PC-9 (cell line): ENCODE data around the gene GP1BB. TPM values are rescaled to one million over a fixed set of nuclear protein-coding genes. Genes with fewer than 3 reads are reported as not detected.

Experiments
- BruUV-seq: library from RNA; stranded (reverse); fragments of 400-500 nt; replicated peaks from 2 replicates; lab custom pipeline; 2021; lab: Mats Ljungman, UMichigan
- CTCF ChIA-PET: fragments of 300-600 bp; sonication (Branson Sonifier 250); formaldehyde crosslinking; loops from one replicate; lab custom pipeline; 2022; ENCODE audit warnings: antibody characterized with exemption; lab: Charles Lee
- POLR2A ChIA-PET: fragments of 300-600 bp; sonication (Branson Sonifier 250); formaldehyde crosslinking; loops from one replicate; lab custom pipeline; 2022; ENCODE audit warnings: antibody characterized with exemption; ENCODE audit not compliant: unreplicated experiment; lab: Charles Lee
- DNase-seq, 2 experiments: peaks; one replicate each; pipeline versions ENCODE4 v3.0.0 to v3.0.0-alpha.2; 2015 to 2022; ENCODE audit warnings: mixed read lengths in 1 of 2
- H2AFZ ChIP-seq: fragments of 200-600 bp; sonication (generic); 2 replicates; pipeline ENCODE4 v1.8.1; 2017; ENCODE audit warnings: antibody characterized with exemption
- H3F3A ChIP-seq: fragments of 200-600 bp; sonication (generic); 2 replicates; pipeline ENCODE4 v1.8.1; 2017; ENCODE audit warnings: antibody characterized with exemption, mild to moderate bottlenecking, low read depth; ENCODE audit not compliant: insufficient read depth
- H3K27ac ChIP-seq: fragments of 200-600 bp; sonication (generic); 2 replicates; pipeline ENCODE4 v1.6.1; 2016; ENCODE audit warnings: mixed run types
- H3K27me3 ChIP-seq: fragments of 200-600 bp; sonication (generic); 2 replicates; pipeline ENCODE4 v1.6.1; 2016; ENCODE audit warnings: low read depth, mixed run types; ENCODE audit not compliant: insufficient read depth
- H3K36me3 ChIP-seq: fragments of 200-600 bp; sonication (generic); 2 replicates; pipeline ENCODE4 v1.6.1; 2016; ENCODE audit warnings: low read depth, mixed run types
- H3K4me1 ChIP-seq: fragments of 200-600 bp; sonication (generic); replicated peaks from 2 replicates; pipeline ENCODE4 v1.6.1; 2016; ENCODE audit warnings: mixed run types; ENCODE audit not compliant: insufficient read depth
- H3K4me2 ChIP-seq: fragments of 200-600 bp; sonication (generic); 2 replicates; pipeline ENCODE4 v1.6.1; 2017; ENCODE audit warnings: mixed run types
- H3K4me3 ChIP-seq: fragments of 200-600 bp; sonication (generic); 2 replicates; pipeline ENCODE4 v1.6.1; 2016; ENCODE audit warnings: mixed run types
- H3K79me2 ChIP-seq: fragments of 200-600 bp; sonication (generic); 2 replicates; pipeline ENCODE4 v1.6.1; 2017; ENCODE audit warnings: low read depth, mixed run types
- H3K9me2 ChIP-seq: fragments of 200-600 bp; sonication (generic); 2 replicates; pipeline ENCODE4 v1.8.1; 2017; ENCODE audit warnings: mild to moderate bottlenecking; ENCODE audit not compliant: insufficient read depth
- H3K9me3 ChIP-seq: fragments of 200-600 bp; sonication (generic); 2 replicates; pipeline ENCODE4 v1.8.1; 2016; ENCODE audit warnings: low read depth; ENCODE audit not compliant: insufficient read depth
- H4K20me1 ChIP-seq: fragments of 200-600 bp; sonication (generic); 2 replicates; pipeline ENCODE4 v1.8.1; 2017; ENCODE audit not compliant: insufficient read depth
- CTCF ChIP-seq: fragments of 200-600 bp; sonication (generic); conservative IDR thresholded peaks from 2 replicates; pipeline ENCODE4 v1.6.1; 2017; ENCODE audit warnings: mixed run types, antibody characterized with exemption, mild to moderate bottlenecking, moderate library complexity
- EZH2 ChIP-seq: fragments of 200-600 bp; sonication (generic); IDR thresholded peaks from 2 replicates; pipeline ENCODE4 v1.8.0; 2017; ENCODE audit warnings: antibody characterized with exemption, low read depth
- intact Hi-C: fragments of 100-400 bp; cut with micrococcal nuclease; formaldehyde crosslinking; loops from one replicate; pipeline ENCODE4 v1.10.0; 2022; ENCODE audit not compliant: unreplicated experiment
- total RNA-seq: library from RNA; stranded (reverse); gene quantifications from 2 replicates; pipeline ENCODE4 v1.2.3, GENCODE V29; 2021

The GP1BB gene
- total RNA-seq, 1 experiment from 2014 or later, result 0.35 TPM

- TF ChIP-seq EZH2 (no peak), CTCF (no peak)
- CTCF ChIA-PET, result no interaction called here
- peaks cover 6% of the 10 kb centered on the region for H3K4me1 ChIP-seq
- no peak overlapping the region for H3K4me3 ChIP-seq
- H3K36me3 ChIP-seq, result no peaks in the 10 kb centered on the region
- no peaks in the 10 kb centered on the region for H4K20me1 ChIP-seq
- H3K79me2 ChIP-seq, result no peaks in the 10 kb centered on the region
- H3K4me2 ChIP-seq, result no peak overlapping the region
- intact Hi-C loops, result no loop called here
- H3F3A ChIP-seq, result no peaks in the 10 kb centered on the region
- H3K9me2 ChIP-seq, result no peaks in the 10 kb centered on the region
- 0 out of 2 replicates have a peak, but pooled peaks cover 3% of the 10 kb centered on the region for H3K27me3 ChIP-seq
- BruUV-seq, result no TSS peak
- POLR2A ChIA-PET, result no interaction called here
- no peak overlapping the region for H3K27ac ChIP-seq
- H2AFZ ChIP-seq, result no peak overlapping the region
- no peak for DNase-seq
- H3K9me3 ChIP-seq, result no peaks in the 10 kb centered on the region
These were observed 4.2 kb downstream of the GP1BB start for GRCh38 chr22:19727310-19728150.

GRCh38 chr22:19728271-19728670, 4.9 kb downstream of the GP1BB start:
- Histone ChIP-seq H3K9me3 (no peaks in the 10 kb centered on the region), H3K36me3 (no peaks in the 10 kb centered on the region), H3K27me3 (no peaks in the 10 kb centered on the region), H2AFZ (no peak overlapping the region), H3K4me2 (no peak overlapping the region), H3K79me2 (no peaks in the 10 kb centered on the region), H4K20me1 (no peaks in the 10 kb centered on the region), H3K4me3 (no peak overlapping the region), H3K9me2 (no peaks in the 10 kb centered on the region), H3F3A (no peaks in the 10 kb centered on the region), H3K27ac (no peak overlapping the region), H3K4me1 (peaks cover 6% of the 10 kb centered on the region)
- no TSS peak for BruUV-seq
- ChIA-PET CTCF (no interaction called here), POLR2A (no interaction called here)
- DNase-seq, result no peak
- intact Hi-C loops, result no loop called here
- no peak for TF ChIP-seq EZH2
- no peak for TF ChIP-seq CTCF

- no peak overlapping the region for H3K27ac ChIP-seq
- H3F3A ChIP-seq, result no peaks in the 10 kb centered on the region
- H3K4me2 ChIP-seq, result no peak overlapping the region
- no peak overlapping the region for H3K4me3 ChIP-seq
- intact Hi-C loops, result no loop called here
- no peaks in the 10 kb centered on the region for H3K79me2 ChIP-seq
- CTCF ChIA-PET, result no interaction called here
- no peaks in the 10 kb centered on the region for H3K9me3 ChIP-seq
- no peak overlapping the region for H2AFZ ChIP-seq
- BruUV-seq, result no TSS peak
- H3K27me3 ChIP-seq, result no peaks in the 10 kb centered on the region
- H3K36me3 ChIP-seq, result no peaks in the 10 kb centered on the region
- TF ChIP-seq CTCF, result no peak
- no peak for DNase-seq
- peaks cover 6% of the 10 kb centered on the region for H3K4me1 ChIP-seq
- no peaks in the 10 kb centered on the region for H4K20me1 ChIP-seq
- POLR2A ChIA-PET, result no interaction called here
- no peaks in the 10 kb centered on the region for H3K9me2 ChIP-seq
These were observed 5.5 kb downstream of the GP1BB start for GRCh38 chr22:19728836-19729235.
